Measurements from ENCODE around the gene DHX32.

DHX32 gene

GRCh38 chr10:125848857-125849256 is 32.2 kb downstream of the DHX32 start:
- FAIRE-seq = no peak

- FAIRE-seq = no peak
Observed at GRCh38 chr10:125848371-125848770, 32.7 kb downstream of the DHX32 start.

DNA sequence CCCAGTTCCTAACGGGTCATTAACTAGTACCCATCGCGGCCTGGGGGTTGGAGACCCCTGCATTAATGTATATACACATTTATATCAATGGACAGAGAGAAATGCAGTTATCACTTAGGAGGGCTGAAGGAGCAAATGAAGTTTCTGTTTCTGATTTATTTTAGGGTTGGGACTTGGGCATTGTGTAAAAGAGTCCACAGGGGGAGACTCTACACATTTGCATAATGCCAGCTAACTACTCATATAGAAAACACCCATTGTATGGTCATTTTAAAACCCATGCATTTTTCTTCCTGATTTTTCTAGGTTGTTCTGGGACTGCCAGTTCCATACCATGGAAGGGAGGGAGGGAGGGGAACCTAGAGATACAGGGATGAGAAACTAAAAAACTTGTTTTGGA is 34.2 kb downstream of the DHX32 start:
- FAIRE-seq = no peak

DNA sequence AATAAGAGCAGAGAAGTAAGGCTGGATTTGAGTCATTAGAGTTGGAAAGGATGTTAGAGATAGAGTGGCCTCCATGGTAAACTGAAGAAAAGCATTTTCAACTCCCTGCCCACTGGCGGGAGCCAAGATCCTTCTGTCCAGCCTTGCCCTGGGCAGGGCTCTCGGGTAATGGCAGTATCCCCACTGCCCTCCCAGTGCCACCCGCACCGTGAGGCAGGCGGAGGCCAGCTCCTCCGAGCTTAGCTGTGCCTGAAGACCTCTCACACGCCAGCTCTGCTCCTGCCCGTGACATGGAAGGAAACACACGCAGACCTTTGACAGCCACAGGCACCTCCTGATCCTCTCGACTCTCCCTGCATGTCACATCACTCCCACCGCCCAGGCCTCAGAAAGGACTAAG is 35.5 kb downstream of the DHX32 start:
- no peak for FAIRE-seq

GRCh38 chr10:125844751-125845221 is 36.3 kb downstream of the DHX32 start:
- FAIRE-seq = no peak

DNA sequence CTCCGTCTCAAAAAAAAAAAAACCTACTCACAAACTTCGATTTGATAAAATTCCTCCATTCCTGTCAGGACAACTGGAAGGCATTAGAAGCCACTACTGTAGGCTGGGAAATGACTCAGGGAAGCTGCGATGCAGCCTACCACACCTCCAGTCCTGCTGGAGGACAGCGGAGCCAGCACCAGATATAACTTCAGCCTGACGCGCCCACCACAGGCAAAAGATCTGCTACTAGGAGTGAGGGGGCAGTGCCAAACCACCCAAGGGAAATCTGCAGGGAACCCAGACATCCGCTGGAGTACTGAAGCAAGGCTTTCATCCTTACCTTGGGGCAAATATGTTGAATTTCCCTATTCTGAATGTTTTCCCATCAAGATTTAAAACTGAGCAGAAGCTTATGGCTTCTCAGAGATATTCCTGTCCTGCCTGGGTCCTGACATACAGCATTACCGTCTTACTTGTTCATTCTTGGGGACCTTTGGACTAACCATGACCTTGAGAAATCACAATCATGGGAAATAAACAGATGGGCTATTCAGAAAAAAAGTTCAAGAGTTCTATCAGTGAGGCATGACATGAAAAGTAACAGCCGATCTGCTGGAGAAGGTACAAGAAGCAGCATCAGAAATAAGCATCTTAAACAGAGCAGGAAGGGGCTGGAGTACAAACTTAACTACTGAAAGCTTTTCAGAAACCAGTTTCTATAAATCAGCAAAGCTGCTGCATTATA is 37.3 kb downstream of the DHX32 start:
- FAIRE-seq = no peak

- no peak for FAIRE-seq
Observed at GRCh38 chr10:125840955-125841354, 40.1 kb downstream of the DHX32 start.

DNA sequence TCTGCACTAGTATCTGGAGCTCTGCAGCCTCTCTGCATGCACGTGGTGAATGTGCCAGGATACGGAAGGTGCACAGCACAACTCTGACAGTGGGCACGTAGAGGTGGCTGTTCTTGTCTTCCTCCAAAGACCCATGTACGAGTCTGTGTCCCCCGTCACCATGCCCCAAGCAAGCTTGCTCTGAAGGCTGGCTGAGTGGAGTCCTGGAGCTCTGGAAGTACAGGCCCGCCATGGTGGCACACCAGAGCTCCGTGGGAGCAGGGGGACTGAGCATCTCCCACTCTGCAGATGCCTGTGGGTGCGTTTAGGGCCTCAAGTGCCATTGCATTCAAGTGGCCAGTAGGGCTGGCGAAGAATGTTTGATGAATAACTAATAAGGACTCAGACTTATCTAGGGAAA is 40.7 kb downstream of the DHX32 start:
- no peak for FAIRE-seq

- no peak for FAIRE-seq
Observed at GRCh38 chr10:125838802-125839575, 42.1 kb downstream of the DHX32 start.

DNA sequence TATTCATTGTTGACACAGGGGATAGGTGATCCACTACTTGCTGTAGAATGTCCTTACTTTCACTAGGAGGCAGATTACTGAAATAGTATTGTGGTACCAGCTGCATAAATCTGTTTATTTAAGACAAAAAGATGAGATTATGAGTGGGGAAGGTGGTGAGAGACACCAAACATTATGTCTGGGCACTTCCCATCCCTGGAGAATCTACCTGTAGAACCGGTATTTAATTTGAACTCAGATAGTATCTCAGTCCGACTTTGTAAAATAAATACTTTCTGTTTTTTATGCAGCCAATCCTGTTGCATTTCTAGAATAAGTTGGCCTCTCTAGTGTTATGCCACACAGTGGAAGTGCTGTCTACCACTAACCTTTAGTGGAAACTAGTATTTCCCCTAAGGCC is 44.3 kb downstream of the DHX32 start:
- no peak for FAIRE-seq

GRCh38 chr10:125828311-125828710 is 52.8 kb downstream of the DHX32 start:
- no peak for FAIRE-seq

- FAIRE-seq = no peak
Observed at GRCh38 chr10:125827133-125827532, 54.0 kb downstream of the DHX32 start.

- FAIRE-seq = no peak
Observed at GRCh38 chr10:125824736-125825135, 56.4 kb downstream of the DHX32 start.

DNA sequence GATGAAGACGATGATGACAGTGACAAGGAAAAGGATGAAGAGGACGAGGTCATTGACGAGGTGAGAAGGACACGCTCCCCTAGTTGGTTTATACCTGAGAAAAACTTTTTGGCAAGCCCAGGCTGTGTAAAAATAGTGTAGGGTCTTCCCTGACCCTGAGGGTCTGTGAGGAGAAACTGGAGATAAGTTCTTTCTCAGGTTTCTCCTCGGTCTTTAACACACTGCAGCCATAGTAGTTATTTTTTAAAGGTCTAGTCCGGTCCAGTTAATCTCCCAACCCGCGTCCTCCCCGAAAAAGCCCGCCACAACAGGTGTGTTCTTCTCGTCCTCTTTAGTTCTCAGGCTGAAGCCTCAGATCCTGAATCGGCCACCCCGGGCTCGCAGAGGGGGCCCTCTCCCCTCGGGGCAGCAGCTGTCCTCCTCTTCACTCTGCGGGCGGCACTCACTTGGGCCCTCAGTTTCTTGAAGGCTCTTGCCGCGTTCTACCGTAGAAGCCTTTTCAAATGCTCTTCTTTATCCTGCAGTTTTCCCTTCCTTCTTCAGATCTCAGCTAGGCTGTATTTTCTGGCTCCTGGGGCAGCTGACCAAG is 57.3 kb downstream of the DHX32 start:
- FAIRE-seq = no peak

- FAIRE-seq = no peak
Observed at GRCh38 chr10:125822878-125823662, 58.0 kb downstream of the DHX32 start, which contains the start of the genes BCCIP and UROS. Gene BCCIP, plus strand, starts transcription at chr10:125823546. Its CDS starts 12 bp downstream, at chr10:125823558. Gene UROS, minus strand, starts transcription at chr10:125823258. Its CDS starts 6,759 bp downstream, at chr10:125816499.

DNA sequence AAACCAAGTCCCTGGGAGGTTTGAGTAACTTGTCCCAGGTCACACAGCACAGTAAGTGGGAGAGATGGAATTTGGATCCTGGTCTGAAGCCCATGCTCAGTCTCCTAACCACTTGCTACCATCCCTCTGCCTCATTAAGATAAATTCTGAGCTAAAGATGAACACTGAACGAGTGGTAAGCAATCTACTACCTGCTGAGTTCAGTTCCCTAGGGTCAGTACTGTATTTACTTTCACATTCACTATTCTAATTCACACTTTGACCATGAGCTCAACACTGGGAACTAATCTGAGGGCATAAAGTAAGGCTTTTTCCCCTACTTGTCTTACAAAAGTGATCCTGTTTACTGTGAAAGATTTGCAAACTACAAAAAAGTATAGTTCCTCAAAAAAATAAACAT is 60.4 kb downstream of the DHX32 start:
- no peak for FAIRE-seq

- no peak for FAIRE-seq
Observed at GRCh38 chr10:125817337-125817946, 63.6 kb downstream of the DHX32 start.

DNA sequence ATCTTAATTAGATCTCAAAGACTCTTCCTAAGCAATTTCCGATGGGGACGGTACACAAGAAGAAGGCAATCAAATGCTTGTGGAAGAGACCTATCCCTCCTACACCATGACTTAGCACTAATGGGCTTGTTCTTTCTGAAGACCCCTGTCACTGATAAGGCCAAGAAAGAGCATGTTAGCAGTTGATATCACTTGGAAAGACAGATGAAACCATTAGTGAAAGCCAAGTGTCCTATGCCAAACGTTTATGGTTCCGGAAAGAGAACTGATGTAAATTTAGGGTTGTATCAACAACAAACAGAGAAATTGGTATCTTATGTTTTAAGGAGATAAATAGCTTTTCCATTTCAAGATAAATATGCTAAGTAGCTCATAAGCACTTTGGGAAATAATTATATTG is 64.5 kb downstream of the DHX32 start:
- FAIRE-seq = no peak

- no peak for FAIRE-seq
Observed at GRCh38 chr10:125815764-125816163, 65.3 kb downstream of the DHX32 start.

- no peak for FAIRE-seq
Observed at GRCh38 chr10:125812128-125812750, 68.9 kb downstream of the DHX32 start.

DNA sequence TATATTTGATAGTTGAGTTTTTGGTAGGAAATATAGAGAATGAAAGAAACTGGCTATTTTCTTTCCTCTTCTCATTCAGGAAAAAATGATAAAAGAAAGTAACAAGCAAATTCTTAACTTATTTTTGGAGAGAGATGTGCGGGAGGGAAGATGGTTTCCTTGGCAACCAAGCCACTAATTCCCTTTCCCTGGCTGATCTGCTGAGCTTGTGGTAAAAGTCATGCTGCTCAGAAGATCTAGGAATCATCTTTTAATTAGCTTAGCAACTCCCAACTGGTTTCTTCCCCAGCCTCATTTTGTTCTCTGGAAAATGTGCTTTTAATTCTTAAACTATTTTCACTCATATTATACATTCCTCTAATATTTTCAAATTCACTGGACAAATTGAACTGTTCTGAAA is 69.8 kb downstream of the DHX32 start:
- no peak for FAIRE-seq

- FAIRE-seq = no peak
Observed at GRCh38 chr10:125808047-125808446, 73.0 kb downstream of the DHX32 start.

Data from islet of Langerhans (tissue), 1 donor.